ENCODE measurements around the gene SLC8A1.

- TF ChIP-seq CTCF (IDR thresholded peaks at IDR 0.05 in 2 of 3, conservative IDR thresholded peaks at IDR 0.05 in 1 of 3; ENCODE audit: control insufficient read depth in 2 of 3, extremely low read depth in 1 of 3, insufficient read depth in 1 of 3, low read depth in 3 of 3, low read length in 3 of 3) (no peak), MEF2B (IDR thresholded peaks at IDR 0.05; ENCODE audit: partially characterized antibody, poor library complexity, severe bottlenecking) (no peak), NBN (IDR thresholded peaks at IDR 0.05) (no peak), TCF12 (IDR thresholded peaks at IDR 0.05; ENCODE audit: low read depth, low read length) (no peak), POLR2A (IDR thresholded peaks at IDR 0.05; ENCODE audit: low read depth, low read length) (no peak), USF2 (IDR thresholded peaks at IDR 0.05; ENCODE audit: borderline replicate concordance, low read depth, low read length) (no peak), STAT1 (conservative IDR thresholded peaks at IDR 0.05) (no peak), ZZZ3 (IDR thresholded peaks at IDR 0.05; ENCODE audit: control insufficient read depth, insufficient read length, low read depth) (no peak), RFX5 (IDR thresholded peaks at IDR 0.05; ENCODE audit: low read depth, low read length) (no peak), NFYB (IDR thresholded peaks at IDR 0.05; ENCODE audit: insufficient read depth, low read depth, low read length) (no peak), IRF4 (IDR thresholded peaks at IDR 0.05; ENCODE audit: low read depth, low read length) (no peak)
- TF ChIP-seq, protein P1, sequence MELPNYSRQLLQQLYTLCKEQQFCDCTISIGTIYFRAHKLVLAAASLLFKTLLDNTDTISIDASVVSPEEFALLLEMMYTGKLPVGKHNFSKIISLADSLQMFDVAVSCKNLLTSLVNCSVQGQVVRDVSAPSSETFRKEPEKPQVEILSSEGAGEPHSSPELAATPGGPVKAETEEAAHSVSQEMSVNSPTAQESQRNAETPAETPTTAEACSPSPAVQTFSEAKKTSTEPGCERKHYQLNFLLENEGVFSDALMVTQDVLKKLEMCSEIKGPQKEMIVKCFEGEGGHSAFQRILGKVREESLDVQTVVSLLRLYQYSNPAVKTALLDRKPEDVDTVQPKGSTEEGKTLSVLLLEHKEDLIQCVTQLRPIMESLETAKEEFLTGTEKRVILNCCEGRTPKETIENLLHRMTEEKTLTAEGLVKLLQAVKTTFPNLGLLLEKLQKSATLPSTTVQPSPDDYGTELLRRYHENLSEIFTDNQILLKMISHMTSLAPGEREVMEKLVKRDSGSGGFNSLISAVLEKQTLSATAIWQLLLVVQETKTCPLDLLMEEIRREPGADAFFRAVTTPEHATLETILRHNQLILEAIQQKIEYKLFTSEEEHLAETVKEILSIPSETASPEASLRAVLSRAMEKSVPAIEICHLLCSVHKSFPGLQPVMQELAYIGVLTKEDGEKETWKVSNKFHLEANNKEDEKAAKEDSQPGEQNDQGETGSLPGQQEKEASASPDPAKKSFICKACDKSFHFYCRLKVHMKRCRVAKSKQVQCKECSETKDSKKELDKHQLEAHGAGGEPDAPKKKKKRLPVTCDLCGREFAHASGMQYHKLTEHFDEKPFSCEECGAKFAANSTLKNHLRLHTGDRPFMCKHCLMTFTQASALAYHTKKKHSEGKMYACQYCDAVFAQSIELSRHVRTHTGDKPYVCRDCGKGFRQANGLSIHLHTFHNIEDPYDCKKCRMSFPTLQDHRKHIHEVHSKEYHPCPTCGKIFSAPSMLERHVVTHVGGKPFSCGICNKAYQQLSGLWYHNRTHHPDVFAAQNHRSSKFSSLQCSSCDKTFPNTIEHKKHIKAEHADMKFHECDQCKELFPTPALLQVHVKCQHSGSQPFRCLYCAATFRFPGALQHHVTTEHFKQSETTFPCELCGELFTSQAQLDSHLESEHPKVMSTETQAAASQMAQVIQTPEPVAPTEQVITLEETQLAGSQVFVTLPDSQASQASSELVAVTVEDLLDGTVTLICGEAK (IDR thresholded peaks at IDR 0.05; ENCODE audit: borderline replicate concordance), result no peak
- TF ChIP-seq, protein P2, sequence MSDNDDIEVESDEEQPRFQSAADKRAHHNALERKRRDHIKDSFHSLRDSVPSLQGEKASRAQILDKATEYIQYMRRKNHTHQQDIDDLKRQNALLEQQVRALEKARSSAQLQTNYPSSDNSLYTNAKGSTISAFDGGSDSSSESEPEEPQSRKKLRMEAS (IDR thresholded peaks at IDR 0.05; ENCODE audit: low read depth, low read length), result no peak
Measured at GRCh38 chr2:40093021-40093675, 358.7 kb downstream of the SLC8A1 start.

Measured in GM12878 (cell line).